ENCODE measurements around the gene AGAP5. TPM values are rescaled to one million over a fixed set of nuclear protein-coding genes. Genes with fewer than 3 reads are reported as not detected.

AGAP5 gene
- total and polyA plus RNA-seq, 10 of the 15 experiments (the other 5 are each of a cell fraction or from before 2014, with no cell fraction given) = 0.68 to 8.5 (median 6.7) TPM; not detected in 1

DNA sequence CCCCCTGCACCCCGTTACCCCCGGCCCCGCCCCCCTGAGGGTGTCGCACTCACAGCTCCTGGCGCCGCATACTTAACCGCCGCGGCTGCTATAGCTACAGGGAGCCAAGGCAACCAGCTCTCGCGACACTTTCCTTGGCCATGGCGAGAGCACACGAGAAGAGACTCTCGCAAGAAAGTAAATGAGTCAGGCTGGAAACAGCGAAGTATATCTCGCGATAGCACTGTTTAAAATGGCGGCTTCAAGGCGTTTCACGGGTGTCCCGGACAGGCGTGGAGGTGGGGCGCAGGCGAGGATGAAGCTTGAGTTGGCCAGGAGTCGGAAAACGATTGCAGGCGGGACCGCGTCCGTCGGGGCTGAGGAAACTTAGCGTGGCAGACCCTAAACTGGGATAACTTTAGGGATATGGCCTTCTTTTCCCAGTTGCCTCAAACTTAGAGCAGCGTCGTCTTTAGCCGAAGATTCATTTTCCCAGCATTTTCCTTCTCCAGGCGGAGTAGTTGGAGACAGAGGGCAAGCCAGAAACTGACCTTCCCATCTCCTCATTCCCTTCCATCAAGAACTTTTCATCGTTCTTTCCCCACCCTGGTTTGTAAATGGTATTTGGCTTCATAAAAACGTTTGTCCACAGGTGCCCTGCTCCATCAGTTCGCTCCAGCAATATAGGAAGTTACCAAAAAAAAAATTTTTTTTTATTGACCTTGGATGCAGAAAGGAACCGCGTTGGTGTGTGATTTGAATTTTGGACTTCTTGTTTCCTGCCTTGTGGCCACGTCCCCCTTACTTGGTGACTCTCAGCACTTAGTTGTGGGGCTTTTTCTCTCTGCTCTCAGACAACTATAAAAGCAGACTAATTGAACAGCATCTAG, 71.8 kb downstream of the AGAP5 start (continued):
- TF ChIP-seq, protein P1, sequence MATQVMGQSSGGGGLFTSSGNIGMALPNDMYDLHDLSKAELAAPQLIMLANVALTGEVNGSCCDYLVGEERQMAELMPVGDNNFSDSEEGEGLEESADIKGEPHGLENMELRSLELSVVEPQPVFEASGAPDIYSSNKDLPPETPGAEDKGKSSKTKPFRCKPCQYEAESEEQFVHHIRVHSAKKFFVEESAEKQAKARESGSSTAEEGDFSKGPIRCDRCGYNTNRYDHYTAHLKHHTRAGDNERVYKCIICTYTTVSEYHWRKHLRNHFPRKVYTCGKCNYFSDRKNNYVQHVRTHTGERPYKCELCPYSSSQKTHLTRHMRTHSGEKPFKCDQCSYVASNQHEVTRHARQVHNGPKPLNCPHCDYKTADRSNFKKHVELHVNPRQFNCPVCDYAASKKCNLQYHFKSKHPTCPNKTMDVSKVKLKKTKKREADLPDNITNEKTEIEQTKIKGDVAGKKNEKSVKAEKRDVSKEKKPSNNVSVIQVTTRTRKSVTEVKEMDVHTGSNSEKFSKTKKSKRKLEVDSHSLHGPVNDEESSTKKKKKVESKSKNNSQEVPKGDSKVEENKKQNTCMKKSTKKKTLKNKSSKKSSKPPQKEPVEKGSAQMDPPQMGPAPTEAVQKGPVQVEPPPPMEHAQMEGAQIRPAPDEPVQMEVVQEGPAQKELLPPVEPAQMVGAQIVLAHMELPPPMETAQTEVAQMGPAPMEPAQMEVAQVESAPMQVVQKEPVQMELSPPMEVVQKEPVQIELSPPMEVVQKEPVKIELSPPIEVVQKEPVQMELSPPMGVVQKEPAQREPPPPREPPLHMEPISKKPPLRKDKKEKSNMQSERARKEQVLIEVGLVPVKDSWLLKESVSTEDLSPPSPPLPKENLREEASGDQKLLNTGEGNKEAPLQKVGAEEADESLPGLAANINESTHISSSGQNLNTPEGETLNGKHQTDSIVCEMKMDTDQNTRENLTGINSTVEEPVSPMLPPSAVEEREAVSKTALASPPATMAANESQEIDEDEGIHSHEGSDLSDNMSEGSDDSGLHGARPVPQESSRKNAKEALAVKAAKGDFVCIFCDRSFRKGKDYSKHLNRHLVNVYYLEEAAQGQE (IDR thresholded peaks at IDR 0.05; ENCODE audit: low read depth, low read length) = peak; percentile 33; the same call in 1 of the 2 replicates
- TF ChIP-seq, protein P2, sequence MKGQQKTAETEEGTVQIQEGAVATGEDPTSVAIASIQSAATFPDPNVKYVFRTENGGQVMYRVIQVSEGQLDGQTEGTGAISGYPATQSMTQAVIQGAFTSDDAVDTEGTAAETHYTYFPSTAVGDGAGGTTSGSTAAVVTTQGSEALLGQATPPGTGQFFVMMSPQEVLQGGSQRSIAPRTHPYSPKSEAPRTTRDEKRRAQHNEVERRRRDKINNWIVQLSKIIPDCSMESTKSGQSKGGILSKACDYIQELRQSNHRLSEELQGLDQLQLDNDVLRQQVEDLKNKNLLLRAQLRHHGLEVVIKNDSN (IDR thresholded peaks at IDR 0.05; ENCODE audit: borderline replicate concordance, extremely low read length, insufficient read depth, low read depth, low read length) = no peak
- TF ChIP-seq BACH1 (IDR thresholded peaks at IDR 0.05; ENCODE audit: borderline replicate concordance) = peak; percentile 97
- TF ChIP-seq CBX5 (IDR thresholded peaks at IDR 0.05; ENCODE audit: low read depth) = no peak
- TF ChIP-seq PML (IDR thresholded peaks at IDR 0.05; ENCODE audit: low read length) = peak; percentile 81
- TF ChIP-seq POLR2AphosphoS5 (IDR thresholded peaks at IDR 0.05; ENCODE audit: low read length) = peak; percentile 95
- TF ChIP-seq BRCA1 (IDR thresholded peaks at IDR 0.05; ENCODE audit: low read depth, low read length) = peak; percentile 88
- peak; percentile 17 for TF ChIP-seq SMAD1 (IDR thresholded peaks at IDR 0.05; ENCODE audit: low read depth, partially characterized antibody)
- TF ChIP-seq ESRRA (IDR thresholded peaks at IDR 0.05; ENCODE audit: low read length) = no peak
- no peak for TF ChIP-seq WRNIP1 (IDR thresholded peaks at IDR 0.05; ENCODE audit: borderline replicate concordance, low read depth, low read length)
- peak; percentile 43 for TF ChIP-seq NBN (IDR thresholded peaks at IDR 0.05)
- no peak for TF ChIP-seq NRF1 (conservative IDR thresholded peaks at IDR 0.05; ENCODE audit: low read depth, low read length)
- TF ChIP-seq PRDM15 (CRISPR knock-in tag; IDR thresholded peaks at IDR 0.05) = no peak
- TF ChIP-seq, protein P3, sequence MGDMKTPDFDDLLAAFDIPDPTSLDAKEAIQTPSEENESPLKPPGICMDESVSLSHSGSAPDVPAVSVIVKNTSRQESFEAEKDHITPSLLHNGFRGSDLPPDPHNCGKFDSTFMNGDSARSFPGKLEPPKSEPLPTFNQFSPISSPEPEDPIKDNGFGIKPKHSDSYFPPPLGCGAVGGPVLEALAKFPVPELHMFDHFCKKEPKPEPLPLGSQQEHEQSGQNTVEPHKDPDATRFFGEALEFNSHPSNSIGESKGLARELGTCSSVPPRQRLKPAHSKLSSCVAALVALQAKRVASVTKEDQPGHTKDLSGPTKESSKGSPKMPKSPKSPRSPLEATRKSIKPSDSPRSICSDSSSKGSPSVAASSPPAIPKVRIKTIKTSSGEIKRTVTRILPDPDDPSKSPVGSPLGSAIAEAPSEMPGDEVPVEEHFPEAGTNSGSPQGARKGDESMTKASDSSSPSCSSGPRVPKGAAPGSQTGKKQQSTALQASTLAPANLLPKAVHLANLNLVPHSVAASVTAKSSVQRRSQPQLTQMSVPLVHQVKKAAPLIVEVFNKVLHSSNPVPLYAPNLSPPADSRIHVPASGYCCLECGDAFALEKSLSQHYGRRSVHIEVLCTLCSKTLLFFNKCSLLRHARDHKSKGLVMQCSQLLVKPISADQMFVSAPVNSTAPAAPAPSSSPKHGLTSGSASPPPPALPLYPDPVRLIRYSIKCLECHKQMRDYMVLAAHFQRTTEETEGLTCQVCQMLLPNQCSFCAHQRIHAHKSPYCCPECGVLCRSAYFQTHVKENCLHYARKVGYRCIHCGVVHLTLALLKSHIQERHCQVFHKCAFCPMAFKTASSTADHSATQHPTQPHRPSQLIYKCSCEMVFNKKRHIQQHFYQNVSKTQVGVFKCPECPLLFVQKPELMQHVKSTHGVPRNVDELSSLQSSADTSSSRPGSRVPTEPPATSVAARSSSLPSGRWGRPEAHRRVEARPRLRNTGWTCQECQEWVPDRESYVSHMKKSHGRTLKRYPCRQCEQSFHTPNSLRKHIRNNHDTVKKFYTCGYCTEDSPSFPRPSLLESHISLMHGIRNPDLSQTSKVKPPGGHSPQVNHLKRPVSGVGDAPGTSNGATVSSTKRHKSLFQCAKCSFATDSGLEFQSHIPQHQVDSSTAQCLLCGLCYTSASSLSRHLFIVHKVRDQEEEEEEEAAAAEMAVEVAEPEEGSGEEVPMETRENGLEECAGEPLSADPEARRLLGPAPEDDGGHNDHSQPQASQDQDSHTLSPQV (IDR thresholded peaks at IDR 0.05) = no peak
